SU-DHL-6 (cell line): ENCODE data around the gene MORN5.

ENCODE experiments used
- CTCF ChIP-seq: fragments of 200-600 bp; sonication (generic); IDR thresholded peaks from one replicate; pipeline ENCODE4 v1.5.1; 2017; ENCODE audit warnings: antibody characterized with exemption, mild to moderate bottlenecking, low read length, moderate library complexity; ENCODE audit not compliant: insufficient read depth, poor library complexity, severe bottlenecking
- EZH2phosphoT487 ChIP-seq: fragments of 200-600 bp; sonication (generic), shearing (Covaris generic); conservative IDR thresholded peaks from 2 replicates; pipeline ENCODE4 v1.6.1; 2018; ENCODE audit warnings: mild to moderate bottlenecking, antibody characterized with exemption, low read length, moderate library complexity, mixed read lengths

DNA sequence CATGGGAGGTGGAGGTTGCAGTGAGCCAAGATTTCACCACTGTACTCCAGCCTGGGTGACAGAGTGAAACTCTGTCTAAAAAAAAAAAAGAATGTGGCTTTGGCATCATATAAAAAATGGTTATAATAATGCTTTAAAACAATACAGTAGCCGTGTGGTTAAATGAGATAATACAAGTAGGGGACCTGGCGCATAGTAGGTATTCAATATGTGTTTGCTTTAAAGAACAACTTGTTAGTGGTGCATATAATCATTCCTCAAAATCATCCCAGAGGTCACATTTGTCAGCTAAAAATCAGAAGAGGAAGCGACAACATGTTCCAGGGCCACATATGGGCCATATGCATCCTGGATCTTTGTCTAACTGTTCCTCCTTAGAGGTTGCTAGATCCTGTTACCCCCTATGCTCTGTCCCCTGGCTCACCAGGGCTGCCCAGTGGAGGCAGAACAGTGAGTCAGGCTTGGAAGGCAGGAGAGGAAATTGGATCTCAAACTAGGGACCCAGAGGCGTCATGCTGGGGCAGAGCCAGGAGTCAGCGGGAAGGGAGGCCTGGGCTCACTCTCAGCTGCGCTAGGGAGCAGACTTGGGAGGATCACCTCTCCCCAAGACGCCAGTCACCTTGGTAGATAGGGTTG lies 41.4 kb downstream of the MORN5 start:
- TF ChIP-seq CTCF (no peak), EZH2phosphoT487 (no peak)
